Trophoblast cell (in vitro differentiated cells and primary cell): Measurements from ENCODE around the gene CHEK1. TPM values are rescaled to one million over a fixed set of nuclear protein-coding genes. Genes with fewer than 3 reads are reported as not detected.
"Not testable (repeated sequence)": the region's sequence is repeated elsewhere in the genome, so short reads cannot be mapped to it uniquely, and the experiment has no call there.

Experiments used
- DNase-seq, 2 donors: peaks; one replicate each; pipeline ENCODE4 v3.0.0-alpha.2; 2016
- H2AFZ ChIP-seq: 2 replicates; pipeline ENCODE4 v1.6.1; 2013; ENCODE audit warnings: low read length, moderate library complexity, mild to moderate bottlenecking; ENCODE audit not compliant: insufficient read depth, poor library complexity
- H2AK5ac ChIP-seq: 2 replicates; pipeline ENCODE4 v1.6.1; 2013; ENCODE audit warnings: mild to moderate bottlenecking, low read length
- H2BK120ac ChIP-seq: 2 replicates; pipeline ENCODE4 v1.6.1; 2013; ENCODE audit warnings: low read length, mild to moderate bottlenecking, moderate library complexity; ENCODE audit not compliant: insufficient read depth, poor library complexity
- H2BK12ac ChIP-seq: 2 replicates; pipeline ENCODE4 v1.6.1; 2013; ENCODE audit warnings: mild to moderate bottlenecking, low read length, moderate library complexity
- H2BK5ac ChIP-seq: 2 replicates; pipeline ENCODE4 v1.6.1; 2013; ENCODE audit warnings: low read length, low read depth, moderate library complexity, mild to moderate bottlenecking; ENCODE audit not compliant: poor library complexity
- H3K14ac ChIP-seq: 2 replicates; pipeline ENCODE4 v1.6.1; 2013; ENCODE audit warnings: mild to moderate bottlenecking, low read length
- H3K18ac ChIP-seq: 2 replicates; pipeline ENCODE4 v1.6.1; 2013; ENCODE audit warnings: mild to moderate bottlenecking, low read length
- H3K23ac ChIP-seq: 2 replicates; pipeline ENCODE4 v1.6.1; 2013; ENCODE audit warnings: low read length
- H3K27ac ChIP-seq: 2 replicates; pipeline ENCODE4 v1.5.1; 2013; ENCODE audit warnings: low read depth, mild to moderate bottlenecking, inconsistent platforms, low read length, moderate library complexity
- H3K27me3 ChIP-seq: 2 replicates; pipeline ENCODE4 v1.6.1; 2013; ENCODE audit warnings: inconsistent platforms, mild to moderate bottlenecking, low read length, moderate library complexity; ENCODE audit not compliant: insufficient read depth
- H3K36me3 ChIP-seq, 2 experiments: 1 replicate in 1 of 2; 2 replicates in 1 of 2; pipeline ENCODE4 v1.6.1; 2013; ENCODE audit warnings: low read length in 2 of 2, mild to moderate bottlenecking in 2 of 2, moderate library complexity in 1 of 2; ENCODE audit not compliant: insufficient read depth in 2 of 2, control insufficient read depth in 1 of 2
- H3K4ac ChIP-seq: 2 replicates; pipeline ENCODE4 v1.6.1; 2013; ENCODE audit warnings: low read depth, mild to moderate bottlenecking, low read length, moderate library complexity
- H3K4me1 ChIP-seq, 2 experiments: 1 replicate in 1 of 2; 2 replicates in 1 of 2; pipeline ENCODE4 v1.6.1; 2013; ENCODE audit warnings: low read length in 2 of 2, mild to moderate bottlenecking in 2 of 2, moderate library complexity in 1 of 2; ENCODE audit not compliant: insufficient read depth in 2 of 2, control insufficient read depth in 1 of 2
- H3K4me2 ChIP-seq: 2 replicates; pipeline ENCODE4 v1.6.1; 2013; ENCODE audit warnings: inconsistent platforms, mild to moderate bottlenecking, low read length, moderate library complexity
- H3K4me3 ChIP-seq: 2 replicates; pipeline ENCODE4 v1.5.1; 2013; ENCODE audit warnings: mild to moderate bottlenecking, low read depth, low read length, inconsistent platforms
- H3K79me1 ChIP-seq: one replicate; pipeline ENCODE4 v1.6.1; 2013; ENCODE audit warnings: low read length
- H3K79me2 ChIP-seq: 2 replicates; pipeline ENCODE4 v1.6.1; 2013; ENCODE audit warnings: low read length, mild to moderate bottlenecking; ENCODE audit not compliant: control insufficient read depth, insufficient read depth, poor library complexity
- H3K9ac ChIP-seq: 2 replicates; pipeline ENCODE4 v1.6.1; 2013; ENCODE audit warnings: mild to moderate bottlenecking, low read length
- H3K9me3 ChIP-seq: 2 replicates; pipeline ENCODE4 v1.6.1; 2013; ENCODE audit warnings: low read depth, mild to moderate bottlenecking, control low read depth, inconsistent platforms, low read length; ENCODE audit not compliant: insufficient read depth
- H4K12ac ChIP-seq: 2 replicates; pipeline ENCODE4 v1.6.1; 2013; ENCODE audit warnings: low read depth, mild to moderate bottlenecking, low read length, moderate library complexity
- H4K8ac ChIP-seq: 2 replicates; pipeline ENCODE4 v1.6.1; 2013; ENCODE audit warnings: low read depth, mild to moderate bottlenecking, low read length, moderate library complexity
- H4K91ac ChIP-seq: one replicate; pipeline ENCODE4 v1.6.1; 2013; ENCODE audit warnings: low read depth, mild to moderate bottlenecking, low read length, moderate library complexity
- WGBS: extraction: QIAGEN DNeasy Blood & Tissue Kit; methylation state at CpG from one replicate; pipeline ENCODE4 v1.1.7; 2013; ENCODE audit warnings: missing lambda C conversion rate; ENCODE audit not compliant: insufficient read length, insufficient coverage; ENCODE audit errors: extremely low coverage; 5-methylcytosine and 5-hydroxymethylcytosine counted together
- polyA plus RNA-seq: library from polyadenylated mRNA; stranded (reverse); fragments of 200-250 nt; gene quantifications from 2 replicates; pipeline ENCODE4 v1.2.3, GENCODE V29; 2013

CHEK1 gene
- polyA plus RNA-seq, result 22.8 and 24.8 TPM in 2 replicates

DNA sequence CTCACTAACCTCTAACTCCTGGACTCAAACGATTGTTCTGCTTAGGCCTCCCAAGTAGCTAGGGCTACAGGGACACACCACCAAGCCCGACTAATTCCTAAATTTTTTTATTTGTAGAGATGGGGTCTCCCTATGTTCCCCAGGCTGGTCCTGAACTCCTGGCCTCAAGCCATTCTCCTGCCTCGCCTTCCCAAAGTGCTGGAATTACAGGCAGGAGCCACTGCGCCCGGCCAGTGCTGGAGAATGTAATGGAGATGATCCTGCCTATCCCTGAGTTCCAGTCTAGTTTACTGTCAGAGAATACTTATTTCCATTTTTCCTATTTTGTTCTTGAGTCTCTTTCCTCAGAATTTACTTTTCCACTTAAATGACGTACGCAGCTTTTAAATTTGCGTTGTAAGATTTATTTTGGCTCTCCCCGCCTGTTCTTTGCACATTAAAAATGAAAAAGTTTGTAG, at the start of gene CHEK1:
TSS of gene CHEK1 (plus strand) at position 408 of the 458 bp plus-strand sequence. CDS start 1,606 bp downstream, outside the sequence.
- no peak within 1 kb of the TSS for H2AK5ac ChIP-seq
- H3K79me2 ChIP-seq, result peaks cover 4% of the 10 kb centered on the region
- no peaks in the 10 kb centered on the region for H3K27me3 ChIP-seq
- H2BK120ac ChIP-seq, result peak within 1 kb of the TSS; percentile 79
- no peak within 1 kb of the TSS for H2BK12ac ChIP-seq
- peak within 1 kb of the TSS; percentile 85 for H3K9ac ChIP-seq
- H3K14ac ChIP-seq, result peak within 1 kb of the TSS; percentile 93
- H3K18ac ChIP-seq, result peak within 1 kb of the TSS; percentile 64
- H3K4me3 ChIP-seq, result peak within 1 kb of the TSS; percentile 79
- peak within 1 kb of the TSS; percentile 96 for H3K27ac ChIP-seq
- H3K36me3 ChIP-seq, result peaks cover 7 to 20% of the 10 kb centered on the region in 2 experiments
- H2BK5ac ChIP-seq, result peak within 1 kb of the TSS; percentile 86
- DNase-seq, result no peak
- no CpG with 5 or more reads among the region's 9 CpGs for WGBS
- peak within 1 kb of the TSS; percentile 71 for H2AFZ ChIP-seq
- H4K91ac ChIP-seq, result peak within 1 kb of the TSS; percentile 79
- H3K23ac ChIP-seq, result no peak within 1 kb of the TSS
- no peaks in the 10 kb centered on the region for H3K9me3 ChIP-seq
- peak within 1 kb of the TSS; percentile 22 for H3K4ac ChIP-seq
- H4K12ac ChIP-seq, result peak within 1 kb of the TSS; percentile 79
- peaks cover 9% of the 10 kb centered on the region for H3K79me1 ChIP-seq
- peaks cover 0 to 3% of the 10 kb centered on the region in 2 experiments for H3K4me1 ChIP-seq
- H3K4me2 ChIP-seq, result peak within 1 kb of the TSS; percentile 66
- H4K8ac ChIP-seq, result peak within 1 kb of the TSS; percentile 90

DNA sequence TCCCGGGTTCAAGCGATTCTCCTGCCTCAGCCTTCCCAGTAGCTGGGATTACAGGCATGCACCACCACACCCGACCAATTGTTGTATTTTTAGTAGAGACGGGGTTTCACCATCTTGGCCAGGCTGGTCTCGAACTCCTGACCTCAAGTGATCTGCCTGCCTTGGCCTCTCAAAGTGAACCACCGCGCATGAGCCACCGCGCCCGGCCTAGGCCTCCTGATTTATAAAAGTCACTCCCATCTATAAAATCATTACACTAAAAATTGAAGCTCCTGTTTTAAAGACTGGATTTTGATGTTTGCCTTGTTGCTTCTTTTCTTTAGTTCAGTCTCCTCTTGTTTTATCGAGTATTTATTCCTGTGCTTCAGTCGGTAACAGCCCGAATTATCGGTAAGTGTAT, 47.8 kb upstream of the CHEK1 start:
- not testable (repeated sequence) for H2AK5ac ChIP-seq, H2AFZ ChIP-seq, H3K4me3 ChIP-seq, H4K8ac ChIP-seq, H3K4me2 ChIP-seq, H2BK120ac ChIP-seq, H3K4me1 ChIP-seq, H3K9ac ChIP-seq, H3K4ac ChIP-seq, H3K14ac ChIP-seq, H3K9me3 ChIP-seq, H3K27me3 ChIP-seq, DNase-seq, H2BK5ac ChIP-seq, H4K91ac ChIP-seq, H4K12ac ChIP-seq, H3K79me2 ChIP-seq, H2BK12ac ChIP-seq, H3K18ac ChIP-seq, H3K79me1 ChIP-seq, H3K27ac ChIP-seq, H3K23ac ChIP-seq
- no CpG with 5 or more reads among the region's 14 CpGs for WGBS
- H3K36me3 ChIP-seq, result peaks cover 34 to 59% of the 10 kb centered on the region in 2 experiments

DNA sequence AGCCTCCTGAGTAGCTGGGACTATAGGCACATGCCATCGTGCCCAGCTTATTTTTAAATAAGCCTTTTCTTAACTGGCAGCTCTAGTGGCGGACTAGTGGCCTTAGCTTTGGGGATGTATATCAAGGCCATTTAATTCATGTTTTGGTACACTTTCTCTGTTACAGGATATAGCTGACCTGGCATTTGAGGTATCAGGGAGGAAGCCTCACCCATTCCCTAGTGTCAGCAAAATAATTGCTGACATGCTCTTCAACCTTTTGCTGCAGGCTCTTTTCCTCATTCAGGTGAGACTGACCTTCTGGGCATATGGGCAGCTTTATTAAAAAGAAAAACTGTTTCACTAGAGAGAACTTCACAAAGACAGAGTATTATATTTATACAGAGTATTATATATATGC, 46.2 kb upstream of the CHEK1 start:
- Histone ChIP-seq H3K23ac (no peak overlapping the region), H3K14ac (no peak overlapping the region), H3K4me2 (no peak overlapping the region), H4K8ac (no peak overlapping the region), H3K36me3 (peaks cover 37 to 59% of the 10 kb centered on the region in 2 experiments), H3K4ac (no peak overlapping the region), H2AK5ac (no peak overlapping the region), H4K12ac (no peak overlapping the region), H3K18ac (no peak overlapping the region), H2BK120ac (no peak overlapping the region), H3K79me1 (no peaks in the 10 kb centered on the region), H3K27ac (no peak overlapping the region), H2BK5ac (no peak overlapping the region), H2AFZ (no peak overlapping the region), H3K4me1 (no peaks in the 10 kb centered on the region), H3K79me2 (no peaks in the 10 kb centered on the region), H3K9ac (no peak overlapping the region), H3K27me3 (no peaks in the 10 kb centered on the region), H3K9me3 (no peaks in the 10 kb centered on the region), H3K4me3 (no peak overlapping the region), H4K91ac (no peak overlapping the region), H2BK12ac (no peak overlapping the region)
- no CpG with 5 or more reads among the region's 2 CpGs for WGBS
- no peak for DNase-seq

DNA sequence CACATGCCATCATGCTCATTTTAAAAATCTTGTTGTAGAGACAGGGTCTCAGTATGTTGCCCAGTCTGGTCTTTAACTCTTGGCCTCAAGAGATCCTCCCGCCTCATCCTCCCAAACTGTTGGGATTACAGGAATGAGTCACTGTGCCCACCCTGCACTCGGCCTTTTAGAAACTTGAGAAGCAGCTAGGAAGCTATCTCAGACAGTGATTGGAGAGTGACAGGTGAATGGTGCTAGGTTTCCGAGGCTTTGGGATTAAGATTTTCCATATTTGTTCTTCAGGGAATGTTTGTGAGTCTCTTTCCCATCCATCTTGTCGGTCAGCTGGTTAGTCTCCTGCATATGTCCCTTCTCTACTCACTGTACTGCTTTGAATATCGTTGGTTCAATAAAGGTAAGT, 45.2 kb upstream of the CHEK1 start:
- no peak overlapping the region for H2BK5ac ChIP-seq
- no peak overlapping the region for H2BK12ac ChIP-seq
- no peaks in the 10 kb centered on the region for H3K27me3 ChIP-seq
- no peaks in the 10 kb centered on the region for H3K79me2 ChIP-seq
- H3K36me3 ChIP-seq, result peaks cover 38 to 56% of the 10 kb centered on the region in 2 experiments
- no peaks in the 10 kb centered on the region for H3K79me1 ChIP-seq
- no peak overlapping the region for H3K9ac ChIP-seq
- H4K8ac ChIP-seq, result no peak overlapping the region
- H3K23ac ChIP-seq, result no peak overlapping the region
- no peak overlapping the region for H4K12ac ChIP-seq
- no peak overlapping the region for H3K4me3 ChIP-seq
- no peaks in the 10 kb centered on the region for H3K9me3 ChIP-seq
- no peak overlapping the region for H2AFZ ChIP-seq
- H2AK5ac ChIP-seq, result no peak overlapping the region
- H2BK120ac ChIP-seq, result no peak overlapping the region
- DNase-seq, result no peak
- H3K14ac ChIP-seq, result no peak overlapping the region
- H3K4me2 ChIP-seq, result no peak overlapping the region
- no peak overlapping the region for H3K18ac ChIP-seq
- H3K4ac ChIP-seq, result no peak overlapping the region
- no peaks in the 10 kb centered on the region for H3K4me1 ChIP-seq
- no CpG with 5 or more reads among the region's 5 CpGs for WGBS
- no peak overlapping the region for H4K91ac ChIP-seq
- no peak overlapping the region for H3K27ac ChIP-seq
